Smooth muscle cell of trachea (primary cell): ENCODE results near the gene HTR7. TPM values are rescaled to one million over a fixed set of nuclear protein-coding genes. Genes with fewer than 3 reads are reported as not detected.

ENCODE experiments used
- total RNA-seq: library from RNA; depleted of rRNA; stranded (reverse); fragments of >200 nt; gene quantifications from 2 replicates; pipeline ENCODE4 v1.2.1, GENCODE V29; 2014

The HTR7 gene
- total RNA-seq, result 0.58 and 0.83 TPM in 2 replicates

GRCh38 chr10:90857635-90858460, at the start of gene HTR7:
HTR7 (minus strand) TSS chr10:90858039; CDS start chr10:90857671, 368 bp downstream.

GRCh38 chr10:90871766-90872647, 14.2 kb upstream of the HTR7 start, which contains the start of gene RPP30:
RPP30 (plus strand) TSS chr10:90871974; CDS start chr10:90871987, 13 bp downstream.

Other genes with a start within 250 kb of the HTR7 start
- gene RPP30, start 13.9 kb upstream of the HTR7 start, total RNA-seq, result 29.4 and 47.4 TPM in 2 replicates
- 0.17 and 2.6 TPM in 2 replicates for gene ANKRD1, start 63.0 kb upstream of the HTR7 start, total RNA-seq